LNCaP clone FGC (cell line): Measurements from ENCODE around the gene ZNF496.

Experiments used
- DNase-seq: peaks from one replicate; pipeline ENCODE4 v3.0.0-alpha.2; 2011; ENCODE audit warnings: low read depth
- H3K4me3 ChIP-seq: 2 replicates; pipeline ENCODE4 v1.5.1; 2011; ENCODE audit warnings: mild to moderate bottlenecking, low read depth, low read length, control low read depth
- TF ChIP-seq, protein P1 (sequence below): IDR thresholded peaks from 2 replicates; pipeline ENCODE4 v1.5.1; 2012; ENCODE audit warnings: mild to moderate bottlenecking; ENCODE audit not compliant: control insufficient read depth, insufficient read depth; ENCODE audit errors: extremely low read depth

The ZNF496 gene

DNA sequence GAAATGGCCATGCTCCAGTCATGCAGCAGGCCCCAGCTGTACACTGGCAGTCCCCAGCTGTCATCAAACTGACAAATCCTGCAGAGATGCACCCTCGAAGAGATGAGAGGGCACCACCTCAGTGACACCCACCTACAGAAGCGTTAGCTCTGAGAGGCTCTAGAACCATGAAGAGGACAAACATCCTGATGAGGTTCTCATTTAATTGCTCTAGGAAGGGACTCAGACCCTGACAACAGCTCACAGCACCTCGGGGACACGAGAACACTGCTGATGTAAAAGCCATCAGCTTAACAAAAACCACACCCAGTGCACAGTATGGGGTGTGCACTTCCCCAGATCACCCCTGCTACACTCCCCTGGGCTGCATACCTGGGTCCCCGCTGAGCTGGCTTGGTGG lies 3.4 kb downstream of the ZNF496 start:
- TF ChIP-seq, protein P1, sequence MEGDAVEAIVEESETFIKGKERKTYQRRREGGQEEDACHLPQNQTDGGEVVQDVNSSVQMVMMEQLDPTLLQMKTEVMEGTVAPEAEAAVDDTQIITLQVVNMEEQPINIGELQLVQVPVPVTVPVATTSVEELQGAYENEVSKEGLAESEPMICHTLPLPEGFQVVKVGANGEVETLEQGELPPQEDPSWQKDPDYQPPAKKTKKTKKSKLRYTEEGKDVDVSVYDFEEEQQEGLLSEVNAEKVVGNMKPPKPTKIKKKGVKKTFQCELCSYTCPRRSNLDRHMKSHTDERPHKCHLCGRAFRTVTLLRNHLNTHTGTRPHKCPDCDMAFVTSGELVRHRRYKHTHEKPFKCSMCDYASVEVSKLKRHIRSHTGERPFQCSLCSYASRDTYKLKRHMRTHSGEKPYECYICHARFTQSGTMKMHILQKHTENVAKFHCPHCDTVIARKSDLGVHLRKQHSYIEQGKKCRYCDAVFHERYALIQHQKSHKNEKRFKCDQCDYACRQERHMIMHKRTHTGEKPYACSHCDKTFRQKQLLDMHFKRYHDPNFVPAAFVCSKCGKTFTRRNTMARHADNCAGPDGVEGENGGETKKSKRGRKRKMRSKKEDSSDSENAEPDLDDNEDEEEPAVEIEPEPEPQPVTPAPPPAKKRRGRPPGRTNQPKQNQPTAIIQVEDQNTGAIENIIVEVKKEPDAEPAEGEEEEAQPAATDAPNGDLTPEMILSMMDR, result no peak
- no peak overlapping the region for H3K4me3 ChIP-seq
- no peak for DNase-seq

DNA sequence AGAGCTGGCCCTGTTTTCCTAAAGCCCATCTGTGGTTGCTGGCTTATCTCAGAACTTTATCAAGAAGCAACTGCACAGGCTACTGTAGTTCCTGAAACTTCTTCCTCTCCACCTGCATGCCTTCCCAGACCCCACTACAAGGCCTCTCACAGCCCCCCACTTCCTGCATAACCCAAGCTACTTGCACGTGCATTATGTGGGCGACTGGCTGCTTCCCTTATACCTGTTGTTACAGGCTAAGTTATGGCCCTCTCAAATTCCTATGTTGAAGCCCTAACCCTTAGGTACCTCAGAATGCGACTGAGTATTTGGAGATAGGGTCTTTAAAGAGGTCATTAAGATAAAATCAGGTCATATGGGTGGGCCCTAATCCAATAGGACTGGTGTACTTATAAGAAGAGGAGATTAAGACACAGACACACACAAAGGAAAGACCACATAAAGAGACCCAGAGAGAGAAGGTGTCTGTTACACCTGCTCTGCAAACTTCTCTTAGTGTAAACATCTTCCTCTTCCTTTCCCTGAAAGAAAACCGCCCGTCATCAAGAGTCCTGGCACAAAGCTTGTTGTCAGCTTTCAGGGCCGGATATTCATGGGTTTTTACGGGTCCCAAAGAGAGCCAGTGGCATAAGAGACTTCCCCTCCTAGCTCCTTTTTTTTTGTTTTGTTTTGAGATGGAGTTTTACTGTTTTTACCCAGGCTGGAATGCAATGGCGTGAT lies 5.1 kb downstream of the ZNF496 start:
- H3K4me3 ChIP-seq, result no peak overlapping the region
- DNase-seq, result no peak
- TF ChIP-seq, protein P1, result no peak

DNA sequence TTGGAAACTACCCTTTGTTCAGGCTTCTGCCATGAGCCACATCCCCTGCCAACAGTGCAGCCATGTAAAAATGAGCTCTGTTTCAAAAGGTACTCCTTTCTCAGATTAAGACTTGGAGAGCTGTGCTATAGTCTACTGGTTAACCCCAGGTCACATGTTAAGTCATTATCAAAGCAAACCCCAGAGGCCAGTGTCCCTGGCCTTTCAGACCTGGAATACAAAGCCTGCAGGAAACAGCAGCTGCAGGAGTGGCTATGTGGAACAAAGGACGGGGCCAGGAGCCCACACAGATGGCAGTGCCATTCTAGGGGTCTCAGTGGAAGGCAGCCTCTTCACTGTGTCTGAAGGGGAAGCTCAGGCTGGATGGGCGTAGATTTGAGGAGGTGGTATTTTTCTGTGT lies 6.7 kb downstream of the ZNF496 start:
- H3K4me3 ChIP-seq, result no peak overlapping the region
- DNase-seq, result no peak
- TF ChIP-seq, protein P1, result no peak

DNA sequence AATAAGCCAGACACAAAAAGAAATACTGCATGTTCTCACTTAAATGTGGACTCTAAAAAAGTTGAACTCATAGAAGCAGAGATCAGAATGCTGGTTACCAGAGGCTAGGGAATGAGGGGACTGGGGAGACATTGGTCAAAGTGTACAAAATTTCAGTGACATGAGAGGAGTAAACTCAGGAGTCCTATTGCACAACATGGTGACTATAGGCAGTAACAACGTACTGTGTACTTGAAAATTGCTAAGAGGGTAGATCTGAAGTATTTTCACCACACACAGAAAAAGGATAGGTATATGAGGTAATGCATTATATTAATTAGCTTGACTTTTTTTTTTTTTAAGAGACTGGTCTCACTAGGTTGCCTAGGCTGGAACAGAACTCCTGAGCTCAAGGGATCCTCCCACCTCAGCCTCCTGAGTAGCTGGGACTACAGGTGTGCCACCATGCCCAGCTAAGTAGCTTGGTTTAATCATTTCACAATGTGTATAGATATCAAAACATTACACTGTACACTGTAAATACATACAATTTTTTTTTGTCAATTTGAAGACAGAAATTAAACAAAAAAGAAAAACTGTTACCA lies 7.4 kb downstream of the ZNF496 start:
- TF ChIP-seq, protein P1, result no peak
- no peak overlapping the region for H3K4me3 ChIP-seq
- DNase-seq, result no peak

DNA sequence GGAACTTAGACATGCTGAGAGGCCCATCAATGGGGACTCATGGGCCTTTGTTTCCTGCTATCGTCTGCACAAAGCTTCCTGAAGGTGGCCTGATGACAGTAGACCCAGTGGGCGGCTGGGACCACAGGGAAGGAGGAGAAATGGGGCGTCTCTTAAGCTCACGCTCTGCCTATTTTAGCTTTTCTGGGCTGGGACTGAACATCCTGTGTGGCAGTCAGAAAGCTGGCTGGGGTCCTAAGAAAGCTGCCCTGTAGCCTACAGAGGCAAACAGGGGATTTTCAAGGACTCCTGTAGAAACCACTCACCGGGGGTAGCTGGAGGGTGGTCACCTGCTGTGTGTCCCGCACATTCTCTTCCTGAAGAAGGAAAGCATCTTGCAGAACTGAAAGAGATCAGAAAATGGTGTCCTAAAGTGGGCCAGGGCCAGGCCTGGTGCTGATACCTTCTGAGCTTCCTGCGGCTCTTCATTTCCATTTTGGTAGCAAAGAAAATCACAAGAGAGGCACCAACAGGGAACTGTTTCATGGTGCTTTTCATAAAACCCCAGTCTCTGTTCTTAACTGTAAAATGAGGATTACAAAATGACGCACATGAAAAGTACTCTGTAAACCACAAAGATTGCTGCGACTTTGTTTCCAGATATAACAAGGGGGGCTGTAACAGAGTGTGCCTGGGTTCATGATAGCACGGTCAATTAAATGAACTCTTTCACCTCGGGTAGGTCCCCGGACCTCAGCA lies 8.6 kb downstream of the ZNF496 start:
- DNase-seq, result no peak
- TF ChIP-seq, protein P1, result no peak

DNA sequence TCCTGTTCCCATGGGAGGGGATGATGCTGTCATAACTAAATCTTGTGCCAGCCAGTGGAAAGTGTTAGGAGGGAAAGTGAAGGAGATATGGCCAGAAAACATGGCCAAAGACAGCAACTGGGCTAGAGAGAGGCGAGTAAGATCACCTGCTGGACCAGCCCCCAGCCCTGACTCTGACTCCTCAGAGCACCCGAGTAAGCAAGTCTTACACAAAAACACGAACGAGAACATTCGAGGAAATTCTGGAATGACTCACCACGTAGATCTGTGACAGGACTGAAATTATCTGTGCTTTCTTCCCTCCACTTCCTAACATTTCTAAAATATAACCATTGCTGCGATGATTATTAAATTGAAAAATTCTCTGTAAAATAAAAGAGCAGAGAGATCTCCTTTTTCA lies 9.2 kb downstream of the ZNF496 start:
- TF ChIP-seq, protein P1, result no peak
- no peak for DNase-seq
- H3K4me3 ChIP-seq, result no peak overlapping the region

More for the DNA sequence above, 8.6 kb downstream of the ZNF496 start:
- no peak overlapping the region for H3K4me3 ChIP-seq
